Gastroesophageal sphincter (tissue), 3 donors: Measurements from ENCODE around the gene GDA.

Experiments used
- EP300 ChIP-seq: sonication (generic); formaldehyde crosslinking; IDR thresholded peaks from one replicate; pipeline ENCODE4 v1.6.1; 2017; ENCODE audit warnings: antibody characterized with exemption, mild to moderate bottlenecking
- POLR2AphosphoS5 ChIP-seq: sonication (generic); formaldehyde crosslinking; IDR thresholded peaks from one replicate; pipeline ENCODE4 v1.6.1; 2017; ENCODE audit warnings: antibody characterized with exemption
- TF ChIP-seq, protein P1 (sequence below), 4 experiments: fragments of 200-600 bp in 2 of 4; fragments of 450-650 bp in 2 of 4; sonication (generic) in 1 of 4; IDR thresholded peaks; one replicate each; pipeline ENCODE4 v1.5.1; 2017 to 2019; ENCODE audit warnings: antibody characterized with exemption in 4 of 4, mild to moderate bottlenecking in 2 of 4, moderate library complexity in 2 of 4

- TF ChIP-seq, protein P1, sequence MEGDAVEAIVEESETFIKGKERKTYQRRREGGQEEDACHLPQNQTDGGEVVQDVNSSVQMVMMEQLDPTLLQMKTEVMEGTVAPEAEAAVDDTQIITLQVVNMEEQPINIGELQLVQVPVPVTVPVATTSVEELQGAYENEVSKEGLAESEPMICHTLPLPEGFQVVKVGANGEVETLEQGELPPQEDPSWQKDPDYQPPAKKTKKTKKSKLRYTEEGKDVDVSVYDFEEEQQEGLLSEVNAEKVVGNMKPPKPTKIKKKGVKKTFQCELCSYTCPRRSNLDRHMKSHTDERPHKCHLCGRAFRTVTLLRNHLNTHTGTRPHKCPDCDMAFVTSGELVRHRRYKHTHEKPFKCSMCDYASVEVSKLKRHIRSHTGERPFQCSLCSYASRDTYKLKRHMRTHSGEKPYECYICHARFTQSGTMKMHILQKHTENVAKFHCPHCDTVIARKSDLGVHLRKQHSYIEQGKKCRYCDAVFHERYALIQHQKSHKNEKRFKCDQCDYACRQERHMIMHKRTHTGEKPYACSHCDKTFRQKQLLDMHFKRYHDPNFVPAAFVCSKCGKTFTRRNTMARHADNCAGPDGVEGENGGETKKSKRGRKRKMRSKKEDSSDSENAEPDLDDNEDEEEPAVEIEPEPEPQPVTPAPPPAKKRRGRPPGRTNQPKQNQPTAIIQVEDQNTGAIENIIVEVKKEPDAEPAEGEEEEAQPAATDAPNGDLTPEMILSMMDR (IDR thresholded peaks at IDR 0.05): no peak
- TF ChIP-seq EP300 (no peak), POLR2AphosphoS5 (no peak)
Observed at GRCh38 chr9:72155301-72155700, 6.1 kb downstream of the GDA start.
